ENCODE results near the gene CEP128.
"Not testable (repeated sequence)": the region's sequence is repeated elsewhere in the genome, so short reads cannot be mapped to it uniquely, and the experiment has no call there.

Gene CEP128

DNA sequence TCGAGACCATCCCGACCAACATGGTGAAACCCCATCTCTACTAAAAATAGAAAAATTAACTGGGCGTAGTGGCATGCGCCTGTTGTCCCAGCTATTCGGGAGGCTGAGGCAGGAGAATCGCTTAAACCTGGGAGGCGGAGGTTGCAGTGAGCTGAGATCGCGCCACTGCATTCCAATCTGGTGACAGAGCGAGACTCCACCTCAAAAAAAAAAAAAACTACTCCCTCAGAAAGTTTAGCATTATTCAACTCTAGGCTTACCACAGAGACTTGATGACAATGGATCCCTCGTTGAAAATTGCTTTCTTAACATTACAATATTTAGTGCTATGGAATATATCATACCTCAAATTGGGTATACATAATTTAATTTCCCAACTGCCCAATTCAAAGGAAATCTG, 29.5 kb downstream of the CEP128 start:
- H3K9me3 ChIP-seq (ENCODE audit: control insufficient read depth in 5 of 5, low read length in 5 of 5); H3K9ac ChIP-seq (ENCODE audit: low read length in 5 of 5); H3K27ac ChIP-seq (ENCODE audit: low read depth, low read length); H3K27me3 ChIP-seq (ENCODE audit: control insufficient read depth in 5 of 5, insufficient read depth in 4 of 5, low read length in 5 of 5); H3K4me3 ChIP-seq (ENCODE audit: low read depth in 1 of 5, low read length in 5 of 5); H3K4me1 ChIP-seq (ENCODE audit: control insufficient read depth in 5 of 5, insufficient read depth in 5 of 5, low read length in 5 of 5): not testable (repeated sequence)
- H3K36me3 ChIP-seq (ENCODE audit: control insufficient read depth in 5 of 5, insufficient read depth in 5 of 5, low read length in 5 of 5) = peaks cover 0 to 19% (median 12%) of the 10 kb centered on the region in 5 donors

DNA sequence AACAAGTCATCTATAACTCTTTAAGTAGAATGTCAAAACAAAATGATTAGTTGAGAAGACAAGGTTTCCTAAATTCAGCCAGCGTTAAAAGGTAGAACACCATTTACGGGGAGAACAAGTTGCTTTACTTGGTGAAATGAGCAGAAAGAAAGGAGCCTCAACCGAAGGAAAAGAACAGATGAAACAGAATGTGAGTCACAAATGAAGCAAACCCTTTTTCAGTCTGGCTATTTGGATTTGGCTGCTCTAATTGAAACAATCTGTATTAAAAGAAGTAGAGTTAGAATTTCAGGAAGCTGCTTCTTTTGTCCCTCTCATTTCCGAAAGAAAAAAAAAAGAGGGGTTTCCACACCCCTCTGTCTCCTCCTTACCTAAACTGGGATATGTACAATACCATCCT, 34.6 kb downstream of the CEP128 start:
- no peak overlapping the region for H3K4me3 ChIP-seq (ENCODE audit: low read depth in 1 of 5, low read length in 5 of 5)
- no peak overlapping the region for H3K9ac ChIP-seq (ENCODE audit: low read length in 5 of 5)
- H3K36me3 ChIP-seq (ENCODE audit: control insufficient read depth in 5 of 5, insufficient read depth in 5 of 5, low read length in 5 of 5) = peaks cover 0 to 5% (median 0%) of the 10 kb centered on the region in 5 donors
- no peaks in the 10 kb centered on the region for H3K27me3 ChIP-seq (ENCODE audit: control insufficient read depth in 5 of 5, insufficient read depth in 4 of 5, low read length in 5 of 5)
- no peaks in the 10 kb centered on the region for H3K4me1 ChIP-seq (ENCODE audit: control insufficient read depth in 5 of 5, insufficient read depth in 5 of 5, low read length in 5 of 5)
- no peaks in the 10 kb centered on the region for H3K9me3 ChIP-seq (ENCODE audit: control insufficient read depth in 5 of 5, low read length in 5 of 5)
- H3K27ac ChIP-seq (ENCODE audit: low read depth, low read length) = no peak overlapping the region

DNA sequence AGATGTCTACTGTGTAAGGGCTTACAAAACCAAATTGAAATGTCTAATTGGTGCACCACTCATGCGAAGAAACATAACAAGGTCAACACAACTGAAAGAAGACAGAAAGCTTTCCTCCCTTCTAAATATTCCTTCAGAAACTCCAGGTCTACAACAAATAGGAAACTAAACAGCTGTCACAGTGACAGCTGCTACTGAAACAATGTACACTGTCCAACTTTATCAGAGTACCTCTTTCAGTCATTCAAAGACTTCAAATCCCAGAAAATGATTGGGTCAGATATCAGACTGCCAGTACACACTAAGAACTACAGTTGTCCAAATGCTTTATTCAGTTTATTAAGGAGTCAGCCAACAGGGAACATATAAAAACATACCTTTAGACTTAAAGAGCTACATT, 35.2 kb downstream of the CEP128 start:
- H3K9ac ChIP-seq (ENCODE audit: low read length in 5 of 5) = no peak overlapping the region
- H3K4me3 ChIP-seq (ENCODE audit: low read depth in 1 of 5, low read length in 5 of 5) = no peak overlapping the region
- H3K27me3 ChIP-seq (ENCODE audit: control insufficient read depth in 5 of 5, insufficient read depth in 4 of 5, low read length in 5 of 5) = no peaks in the 10 kb centered on the region
- H3K9me3 ChIP-seq (ENCODE audit: control insufficient read depth in 5 of 5, low read length in 5 of 5) = no peaks in the 10 kb centered on the region
- no peak overlapping the region for H3K27ac ChIP-seq (ENCODE audit: low read depth, low read length)
- H3K36me3 ChIP-seq (ENCODE audit: control insufficient read depth in 5 of 5, insufficient read depth in 5 of 5, low read length in 5 of 5) = peaks cover 0 to 5% (median 0%) of the 10 kb centered on the region in 5 donors
- H3K4me1 ChIP-seq (ENCODE audit: control insufficient read depth in 5 of 5, insufficient read depth in 5 of 5, low read length in 5 of 5) = no peaks in the 10 kb centered on the region

DNA sequence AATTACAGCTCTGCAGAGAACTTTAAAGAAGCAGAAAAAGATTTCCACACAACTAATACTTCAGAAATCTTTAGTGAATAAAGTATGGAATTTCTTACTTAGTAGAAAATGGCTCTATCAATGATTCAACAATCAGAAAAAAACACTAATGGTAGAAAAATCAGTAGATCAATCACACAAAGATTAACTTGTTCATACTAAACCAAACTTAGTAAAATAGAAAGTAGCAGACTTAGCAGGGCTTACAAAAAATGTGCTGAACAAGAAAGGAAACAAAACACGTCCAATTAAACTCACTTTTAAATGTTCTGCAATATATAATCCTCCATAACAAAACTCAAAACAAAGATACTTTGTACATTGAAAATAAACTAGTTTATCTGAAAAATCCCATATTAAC, 38.9 kb downstream of the CEP128 start:
- Histone ChIP-seq H3K4me1 (ENCODE audit: control insufficient read depth in 5 of 5, insufficient read depth in 5 of 5, low read length in 5 of 5) (no peaks in the 10 kb centered on the region), H3K27ac (ENCODE audit: low read depth, low read length) (no peak overlapping the region), H3K4me3 (ENCODE audit: low read depth in 1 of 5, low read length in 5 of 5) (no peak overlapping the region)

DNA sequence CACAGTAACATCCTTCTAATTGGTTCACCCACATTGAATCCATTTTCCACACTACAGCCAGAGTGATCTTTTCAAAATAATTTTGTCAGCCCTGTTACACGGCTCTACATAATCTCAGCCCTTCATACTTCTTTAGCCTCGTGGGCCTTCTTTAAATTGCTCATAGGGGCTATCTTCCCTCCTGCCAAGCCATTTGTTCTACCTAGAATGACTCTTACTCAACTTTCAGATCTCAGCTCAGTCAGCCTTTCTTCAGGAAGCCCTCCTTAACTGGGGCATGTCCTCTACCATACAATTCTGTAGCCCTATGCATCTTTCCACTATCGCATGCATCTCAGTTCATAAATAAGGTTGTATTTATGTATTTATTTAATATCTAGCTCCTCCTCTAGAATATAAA, 39.7 kb downstream of the CEP128 start:
- no peak overlapping the region for H3K27ac ChIP-seq (ENCODE audit: low read depth, low read length)
- no peak overlapping the region for H3K9ac ChIP-seq (ENCODE audit: low read length in 5 of 5)
- no peak overlapping the region for H3K4me3 ChIP-seq (ENCODE audit: low read depth in 1 of 5, low read length in 5 of 5)
- H3K27me3 ChIP-seq (ENCODE audit: control insufficient read depth in 5 of 5, insufficient read depth in 4 of 5, low read length in 5 of 5) = no peaks in the 10 kb centered on the region
- no peaks in the 10 kb centered on the region for H3K4me1 ChIP-seq (ENCODE audit: control insufficient read depth in 5 of 5, insufficient read depth in 5 of 5, low read length in 5 of 5)
- no peaks in the 10 kb centered on the region for H3K9me3 ChIP-seq (ENCODE audit: control insufficient read depth in 5 of 5, low read length in 5 of 5)
- H3K36me3 ChIP-seq (ENCODE audit: control insufficient read depth in 5 of 5, insufficient read depth in 5 of 5, low read length in 5 of 5) = peaks cover 0 to 9% (median 0%) of the 10 kb centered on the region in 5 donors

More for the DNA sequence above, 38.9 kb downstream of the CEP128 start:
- no peak overlapping the region for H3K9ac ChIP-seq (ENCODE audit: low read length in 5 of 5)
- H3K27me3 ChIP-seq (ENCODE audit: control insufficient read depth in 5 of 5, insufficient read depth in 4 of 5, low read length in 5 of 5) = no peaks in the 10 kb centered on the region
- no peaks in the 10 kb centered on the region for H3K9me3 ChIP-seq (ENCODE audit: control insufficient read depth in 5 of 5, low read length in 5 of 5)
- H3K36me3 ChIP-seq (ENCODE audit: control insufficient read depth in 5 of 5, insufficient read depth in 5 of 5, low read length in 5 of 5) = peaks cover 0 to 9% (median 0%) of the 10 kb centered on the region in 5 donors

DNA sequence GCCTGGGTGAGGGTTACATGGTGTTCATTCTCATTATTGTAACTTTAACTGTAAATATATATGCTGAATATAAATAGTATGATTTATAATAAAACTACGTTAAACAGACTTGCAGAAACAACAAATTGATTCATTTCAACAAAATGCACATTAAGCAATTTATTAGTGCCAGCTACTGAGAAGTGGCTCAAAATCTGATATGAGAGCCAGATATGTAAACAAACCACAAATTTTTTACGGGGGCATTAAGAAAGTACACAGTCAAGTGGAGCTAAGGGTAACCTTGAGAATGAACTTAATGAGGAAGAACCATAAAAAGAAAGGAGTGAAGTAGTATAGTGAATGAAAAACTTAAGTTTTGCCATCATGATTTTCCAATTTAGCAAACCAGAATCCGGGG, 40.3 kb downstream of the CEP128 start:
- Histone ChIP-seq H3K27ac (ENCODE audit: low read depth, low read length) (no peak overlapping the region), H3K36me3 (ENCODE audit: control insufficient read depth in 5 of 5, insufficient read depth in 5 of 5, low read length in 5 of 5) (peaks cover 0 to 9% (median 0%) of the 10 kb centered on the region in 5 donors), H3K9ac (ENCODE audit: low read length in 5 of 5) (no peak overlapping the region), H3K9me3 (ENCODE audit: control insufficient read depth in 5 of 5, low read length in 5 of 5) (no peaks in the 10 kb centered on the region), H3K4me3 (ENCODE audit: low read depth in 1 of 5, low read length in 5 of 5) (no peak overlapping the region), H3K4me1 (ENCODE audit: control insufficient read depth in 5 of 5, insufficient read depth in 5 of 5, low read length in 5 of 5) (no peaks in the 10 kb centered on the region), H3K27me3 (ENCODE audit: control insufficient read depth in 5 of 5, insufficient read depth in 4 of 5, low read length in 5 of 5) (no peaks in the 10 kb centered on the region)

DNA sequence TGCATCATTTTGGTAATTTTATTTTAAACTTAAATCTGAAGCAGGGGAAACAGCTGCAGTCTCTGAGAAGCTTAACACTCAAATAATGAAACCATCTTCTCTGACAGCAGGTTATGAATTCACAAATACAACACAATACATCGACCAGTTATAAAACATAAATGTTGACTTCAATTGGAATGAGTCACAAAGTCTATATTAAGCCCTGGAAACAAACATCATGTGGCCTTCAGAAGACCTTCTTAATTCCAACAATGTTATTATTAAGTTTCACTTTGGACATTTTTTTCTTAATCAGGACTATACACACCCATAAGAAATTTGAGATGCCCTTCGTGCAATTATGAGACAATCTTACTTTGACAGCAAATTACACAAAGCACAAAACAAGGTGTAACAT, 68.9 kb downstream of the CEP128 start:
- H3K36me3 ChIP-seq (ENCODE audit: control insufficient read depth in 5 of 5, insufficient read depth in 5 of 5, low read length in 5 of 5) = peaks cover 0 to 6% (median 0%) of the 10 kb centered on the region in 5 donors
- no peaks in the 10 kb centered on the region for H3K27me3 ChIP-seq (ENCODE audit: control insufficient read depth in 5 of 5, insufficient read depth in 4 of 5, low read length in 5 of 5)
- H3K9me3 ChIP-seq (ENCODE audit: control insufficient read depth in 5 of 5, low read length in 5 of 5) = peaks cover 0 to 16% (median 11%) of the 10 kb centered on the region in 5 donors
- no peaks in the 10 kb centered on the region for H3K4me1 ChIP-seq (ENCODE audit: control insufficient read depth in 5 of 5, insufficient read depth in 5 of 5, low read length in 5 of 5)
- no peak overlapping the region for H3K4me3 ChIP-seq (ENCODE audit: low read depth in 1 of 5, low read length in 5 of 5)
- no peak overlapping the region for H3K27ac ChIP-seq (ENCODE audit: low read depth, low read length)
- H3K9ac ChIP-seq (ENCODE audit: low read length in 5 of 5) = no peak overlapping the region

DNA sequence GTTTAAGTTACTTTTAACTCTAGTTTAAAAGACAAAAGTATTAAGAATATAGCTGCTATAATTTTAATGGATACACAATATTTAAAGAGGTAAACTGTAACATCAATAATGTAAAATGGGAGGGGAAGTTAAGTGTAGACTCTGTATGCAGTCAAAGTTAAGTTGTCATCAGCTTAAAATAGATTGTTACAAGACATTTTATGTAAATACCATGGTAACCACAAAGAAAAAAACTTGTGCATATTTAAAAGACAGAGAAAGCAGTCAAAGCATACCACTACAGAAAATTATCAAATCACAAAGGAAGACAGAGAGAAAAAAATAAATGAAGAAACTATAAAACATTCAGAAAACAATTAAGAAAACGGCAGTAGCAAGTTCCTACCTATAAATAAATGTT, 73.3 kb downstream of the CEP128 start:
- Histone ChIP-seq H3K36me3 (ENCODE audit: control insufficient read depth in 5 of 5, insufficient read depth in 5 of 5, low read length in 5 of 5) (peaks cover 0 to 6% (median 0%) of the 10 kb centered on the region in 5 donors), H3K27me3 (ENCODE audit: control insufficient read depth in 5 of 5, insufficient read depth in 4 of 5, low read length in 5 of 5) (no peaks in the 10 kb centered on the region), H3K27ac (ENCODE audit: low read depth, low read length) (no peak overlapping the region), H3K4me1 (ENCODE audit: control insufficient read depth in 5 of 5, insufficient read depth in 5 of 5, low read length in 5 of 5) (no peaks in the 10 kb centered on the region), H3K9ac (ENCODE audit: low read length in 5 of 5) (no peak overlapping the region), H3K9me3 (ENCODE audit: control insufficient read depth in 5 of 5, low read length in 5 of 5) (peaks cover 5 to 29% (median 22%) of the 10 kb centered on the region in 5 donors), H3K4me3 (ENCODE audit: low read depth in 1 of 5, low read length in 5 of 5) (no peak overlapping the region)

DNA sequence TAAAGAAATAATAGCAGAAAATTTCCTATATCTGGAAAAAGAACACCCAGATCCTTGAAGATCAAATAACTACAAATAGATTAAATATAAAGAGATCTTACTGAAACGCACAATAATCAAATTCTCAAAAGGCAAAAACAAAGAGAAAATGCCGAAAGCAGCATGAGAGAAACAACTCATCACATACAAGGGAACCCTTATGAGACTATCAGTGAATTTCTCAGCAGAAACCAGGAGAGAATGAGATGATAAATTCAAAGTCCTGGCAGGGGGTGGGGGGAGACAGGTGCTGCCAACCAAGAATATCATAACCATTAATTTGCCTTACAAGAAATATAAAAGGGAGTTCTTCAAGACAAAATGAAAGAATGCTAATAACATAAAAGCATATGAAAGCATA, 73.7 kb downstream of the CEP128 start:
- Histone ChIP-seq H3K36me3 (ENCODE audit: control insufficient read depth in 5 of 5, insufficient read depth in 5 of 5, low read length in 5 of 5) (peaks cover 0 to 6% (median 0%) of the 10 kb centered on the region in 5 donors), H3K27ac (ENCODE audit: low read depth, low read length) (no peak overlapping the region), H3K4me1 (ENCODE audit: control insufficient read depth in 5 of 5, insufficient read depth in 5 of 5, low read length in 5 of 5) (no peaks in the 10 kb centered on the region), H3K4me3 (ENCODE audit: low read depth in 1 of 5, low read length in 5 of 5) (no peak overlapping the region), H3K9me3 (ENCODE audit: control insufficient read depth in 5 of 5, low read length in 5 of 5) (peaks cover 5 to 29% (median 22%) of the 10 kb centered on the region in 5 donors), H3K9ac (ENCODE audit: low read length in 5 of 5) (no peak overlapping the region), H3K27me3 (ENCODE audit: control insufficient read depth in 5 of 5, insufficient read depth in 4 of 5, low read length in 5 of 5) (no peaks in the 10 kb centered on the region)

DNA sequence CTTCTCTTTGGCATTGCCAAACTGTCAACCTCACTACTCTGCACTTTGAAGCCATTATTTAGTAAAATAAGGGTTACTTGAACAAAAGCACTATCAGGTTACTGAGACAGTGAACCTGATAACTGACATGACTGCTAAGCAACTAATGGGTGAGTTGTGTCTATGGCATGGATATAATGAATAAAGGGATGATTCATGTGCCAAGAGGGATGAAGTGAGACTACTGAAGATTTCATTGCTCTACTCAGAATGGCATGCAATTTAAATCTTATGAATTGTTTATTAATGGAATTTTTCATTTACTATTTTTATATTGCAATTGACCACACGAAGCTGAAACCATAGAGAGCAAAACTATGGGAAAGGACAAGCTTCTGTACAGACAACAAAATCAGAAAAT, 74.4 kb downstream of the CEP128 start:
- peaks cover 5 to 29% (median 22%) of the 10 kb centered on the region in 5 donors for H3K9me3 ChIP-seq (ENCODE audit: control insufficient read depth in 5 of 5, low read length in 5 of 5)
- no peaks in the 10 kb centered on the region for H3K27me3 ChIP-seq (ENCODE audit: control insufficient read depth in 5 of 5, insufficient read depth in 4 of 5, low read length in 5 of 5)
- peaks cover 0 to 6% (median 0%) of the 10 kb centered on the region in 5 donors for H3K36me3 ChIP-seq (ENCODE audit: control insufficient read depth in 5 of 5, insufficient read depth in 5 of 5, low read length in 5 of 5)
- no peak overlapping the region for H3K27ac ChIP-seq (ENCODE audit: low read depth, low read length)
- H3K4me1 ChIP-seq (ENCODE audit: control insufficient read depth in 5 of 5, insufficient read depth in 5 of 5, low read length in 5 of 5) = no peaks in the 10 kb centered on the region
- no peak overlapping the region for H3K9ac ChIP-seq (ENCODE audit: low read length in 5 of 5)
- peak overlapping the region in 1 of 5 donors; percentile 6 for H3K4me3 ChIP-seq (ENCODE audit: low read depth in 1 of 5, low read length in 5 of 5)

DNA sequence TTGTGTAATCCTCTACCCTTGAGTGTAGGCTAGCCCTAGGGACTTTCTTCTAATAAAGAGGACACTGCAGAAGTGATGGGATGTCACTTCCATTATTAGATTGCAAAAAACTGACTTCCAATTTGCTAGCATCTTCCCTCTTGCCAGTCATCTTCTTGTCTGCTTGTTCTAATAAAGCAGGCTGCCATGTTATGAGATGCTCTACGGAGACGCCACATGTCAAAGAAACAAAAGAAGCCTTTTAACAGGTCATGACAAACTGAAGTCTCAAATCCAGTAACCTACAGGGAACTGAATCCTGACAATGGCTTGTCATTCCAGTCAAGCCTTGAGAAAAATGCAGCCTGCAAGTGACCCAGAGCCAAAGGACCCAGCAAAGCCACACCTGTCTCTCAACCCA, 76.0 kb downstream of the CEP128 start:
- no peaks in the 10 kb centered on the region for H3K4me1 ChIP-seq (ENCODE audit: control insufficient read depth in 5 of 5, insufficient read depth in 5 of 5, low read length in 5 of 5)
- no peak overlapping the region for H3K27ac ChIP-seq (ENCODE audit: low read depth, low read length)
- H3K36me3 ChIP-seq (ENCODE audit: control insufficient read depth in 5 of 5, insufficient read depth in 5 of 5, low read length in 5 of 5) = peaks cover 0 to 6% (median 0%) of the 10 kb centered on the region in 5 donors
- no peaks in the 10 kb centered on the region for H3K27me3 ChIP-seq (ENCODE audit: control insufficient read depth in 5 of 5, insufficient read depth in 4 of 5, low read length in 5 of 5)
- no peak overlapping the region for H3K4me3 ChIP-seq (ENCODE audit: low read depth in 1 of 5, low read length in 5 of 5)
- H3K9me3 ChIP-seq (ENCODE audit: control insufficient read depth in 5 of 5, low read length in 5 of 5) = peaks cover 5 to 29% (median 18%) of the 10 kb centered on the region in 5 donors
- no peak overlapping the region for H3K9ac ChIP-seq (ENCODE audit: low read length in 5 of 5)
